HCT116 (cell line): ENCODE measurements around the gene TNFRSF8.

Experiments
- EZH2 ChIP-seq: fragments of 200-600 bp; sonication (generic); IDR thresholded peaks from 2 replicates; pipeline ENCODE4 v1.6.1; 2017; ENCODE audit warnings: antibody characterized with exemption, mixed run types
- TF ChIP-seq, protein P1 (sequence below), 3 experiments: fragments of 200-600 bp in 1 of 3; sonication (generic) in 1 of 3; IDR thresholded peaks in 2 of 3; conservative IDR thresholded peaks in 1 of 3; 2 replicates each; pipeline ENCODE4 v1.5.1; 2012 to 2017; ENCODE audit warnings: low read depth in 2 of 3, low read length in 2 of 3, antibody characterized with exemption in 1 of 3, borderline replicate concordance in 1 of 3, control low read depth in 1 of 3, mild to moderate bottlenecking in 1 of 3, mixed read lengths in 1 of 3, mixed run types in 1 of 3, moderate library complexity in 1 of 3; ENCODE audit not compliant: insufficient read depth in 1 of 3

- TF ChIP-seq EZH2 = no peak
- TF ChIP-seq, protein P1, sequence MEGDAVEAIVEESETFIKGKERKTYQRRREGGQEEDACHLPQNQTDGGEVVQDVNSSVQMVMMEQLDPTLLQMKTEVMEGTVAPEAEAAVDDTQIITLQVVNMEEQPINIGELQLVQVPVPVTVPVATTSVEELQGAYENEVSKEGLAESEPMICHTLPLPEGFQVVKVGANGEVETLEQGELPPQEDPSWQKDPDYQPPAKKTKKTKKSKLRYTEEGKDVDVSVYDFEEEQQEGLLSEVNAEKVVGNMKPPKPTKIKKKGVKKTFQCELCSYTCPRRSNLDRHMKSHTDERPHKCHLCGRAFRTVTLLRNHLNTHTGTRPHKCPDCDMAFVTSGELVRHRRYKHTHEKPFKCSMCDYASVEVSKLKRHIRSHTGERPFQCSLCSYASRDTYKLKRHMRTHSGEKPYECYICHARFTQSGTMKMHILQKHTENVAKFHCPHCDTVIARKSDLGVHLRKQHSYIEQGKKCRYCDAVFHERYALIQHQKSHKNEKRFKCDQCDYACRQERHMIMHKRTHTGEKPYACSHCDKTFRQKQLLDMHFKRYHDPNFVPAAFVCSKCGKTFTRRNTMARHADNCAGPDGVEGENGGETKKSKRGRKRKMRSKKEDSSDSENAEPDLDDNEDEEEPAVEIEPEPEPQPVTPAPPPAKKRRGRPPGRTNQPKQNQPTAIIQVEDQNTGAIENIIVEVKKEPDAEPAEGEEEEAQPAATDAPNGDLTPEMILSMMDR (IDR thresholded peaks at IDR 0.05 in 2 of 3, conservative IDR thresholded peaks at IDR 0.05 in 1 of 3; ENCODE audit: borderline replicate concordance in 1 of 3, insufficient read depth in 1 of 3, low read depth in 2 of 3, low read length in 2 of 3) = no peak
These were observed 33.5 kb downstream of the TNFRSF8 start for GRCh38 chr1:12096615-12097014.
